Lung (tissue), 12 donors: ENCODE results near the gene BTN3A1. TPM values are rescaled to one million over a fixed set of nuclear protein-coding genes. Genes with fewer than 3 reads are reported as not detected.

Source experiments
- ATAC-seq: fragments of 200-7000 bp; cut with Tn5 transposase; one replicate; pipeline ENCODE4 v1.9.1; 2020; ENCODE audit warnings: moderate number of reproducible peaks; ENCODE audit not compliant: insufficient read depth, low FRiP score
- DNase-seq, 3 donors: peaks; one replicate each; pipeline ENCODE4 v3.0.0-alpha.2; 2013 to 2017
- H3K27ac ChIP-seq, 2 donors: one replicate each; pipeline ENCODE4 v1.5.1; 2013; ENCODE audit warnings: mild to moderate bottlenecking in 2 of 2, moderate library complexity in 2 of 2, control low read depth in 1 of 2, inconsistent platforms in 1 of 2, low read depth in 1 of 2, low read length in 1 of 2
- H3K27me3 ChIP-seq, 3 donors: one replicate each; pipeline ENCODE4 v1.5.1; 2013; ENCODE audit warnings: low read length in 2 of 3; ENCODE audit not compliant: control insufficient read depth in 3 of 3, insufficient read depth in 3 of 3
- H3K36me3 ChIP-seq, 4 donors: one replicate each; pipeline ENCODE4 v1.5.1; 2013; ENCODE audit warnings: low read length in 4 of 4, mild to moderate bottlenecking in 1 of 4, moderate library complexity in 1 of 4; ENCODE audit not compliant: control insufficient read depth in 4 of 4, insufficient read depth in 4 of 4
- H3K4me1 ChIP-seq, 5 donors: one replicate each; pipeline ENCODE4 v1.5.1; 2013; ENCODE audit warnings: low read length in 5 of 5, mild to moderate bottlenecking in 2 of 5, moderate library complexity in 1 of 5; ENCODE audit not compliant: control insufficient read depth in 5 of 5, insufficient read depth in 5 of 5
- H3K4me3 ChIP-seq: one replicate; pipeline ENCODE4 v1.5.1; 2013; ENCODE audit warnings: mild to moderate bottlenecking, control low read depth, moderate library complexity
- H3K9ac ChIP-seq, 2 donors: one replicate each; pipeline ENCODE4 v1.5.1; 2013; ENCODE audit warnings: low read length in 2 of 2, control low read depth in 1 of 2; ENCODE audit not compliant: insufficient read depth in 1 of 2
- H3K9me3 ChIP-seq, 4 donors: one replicate each; pipeline ENCODE4 v1.5.1; 2013; ENCODE audit warnings: low read length in 3 of 4, mild to moderate bottlenecking in 1 of 4, moderate library complexity in 1 of 4; ENCODE audit not compliant: control insufficient read depth in 4 of 4, insufficient read depth in 3 of 4
- CTCF ChIP-seq: IDR thresholded peaks from 2 replicates; pipeline ENCODE4 v1.5.1; 2012; ENCODE audit warnings: mild to moderate bottlenecking; ENCODE audit errors: control extremely low read depth, extremely low read depth
- WGBS, 2 donors: extraction: QIAGEN DNeasy Blood & Tissue Kit; methylation state at CpG; one replicate each; pipeline ENCODE4 v1.1.7; 2013; 5-methylcytosine and 5-hydroxymethylcytosine counted together
- polyA plus RNA-seq, 2 donors: library from polyadenylated mRNA; stranded (reverse); fragments of 200-250 nt; gene quantifications; one replicate each; pipeline ENCODE4 v1.2.1, GENCODE V29; 2013
- total RNA-seq, 2 donors: library from RNA; depleted of rRNA in 1 of 2; stranded (reverse); fragments of >200 nt in 1 of 2; gene quantifications; one replicate each; pipeline ENCODE4 v1.2.1, GENCODE V29; 2014 to 2021
- donor health status: control.
- donor health status: control.
- donor health status: Bipolar disorder and iron deficiency.
- donor health status: healthy.
- donor health status: DM: yes; HTN: yes; CAD: no.

The BTN3A1 gene
- total and polyA plus RNA-seq, 4 donors, result 14.4 to 60.1 (median 22.5) TPM

- H3K9ac ChIP-seq, result no peak overlapping the region
- H3K36me3 ChIP-seq, result peaks cover 0 to 5% (median 2%) of the 10 kb centered on the region in 4 donors
- no peak overlapping the region for H3K27ac ChIP-seq
- WGBS, 2 donors, result 32 to 69% methylated on average over 2 of the region's 2 CpGs
- ATAC-seq (no peak), DNase-seq (no peak)
- H3K9me3 ChIP-seq, result no peaks in the 10 kb centered on the region
- peaks cover 0 to 15% (median 3%) of the 10 kb centered on the region in 5 donors for H3K4me1 ChIP-seq
- TF ChIP-seq CTCF, result no peak
- no peak overlapping the region for H3K4me3 ChIP-seq
- H3K27me3 ChIP-seq, result no peaks in the 10 kb centered on the region
These were observed 1.4 kb upstream of the BTN3A1 start for GRCh38 chr6:26400626-26401025.

- peak overlapping the region in 1 of 2 donors; percentile 39 for H3K27ac ChIP-seq
These were observed 587 bp upstream of the BTN3A1 start for GRCh38 chr6:26401389-26401986.

GRCh38 chr6:26403893-26404292 is 1.8 kb downstream of the BTN3A1 start:
- no peak for ATAC-seq
- H3K4me3 ChIP-seq, result no peak overlapping the region
- H3K4me1 ChIP-seq, result peaks cover 0 to 15% (median 3%) of the 10 kb centered on the region in 5 donors
- no peak overlapping the region for H3K9ac ChIP-seq
- peak in 2 of 3 donors; percentile 31 to 57 for DNase-seq
- H3K36me3 ChIP-seq, result peaks cover 0 to 18% (median 15%) of the 10 kb centered on the region in 4 donors
- WGBS, 2 donors, result 53 to 62% methylated on average over 3 of the region's 3 CpGs
- H3K9me3 ChIP-seq, result no peaks in the 10 kb centered on the region
- H3K27me3 ChIP-seq, result no peaks in the 10 kb centered on the region
- H3K27ac ChIP-seq, result no peak overlapping the region
- TF ChIP-seq CTCF, result no peak

More at GRCh38 chr6:26401389-26401986, 587 bp upstream of the BTN3A1 start:
- no peak overlapping the region for H3K4me3 ChIP-seq
- H3K36me3 ChIP-seq, result peaks cover 0 to 7% (median 4%) of the 10 kb centered on the region in 4 donors
- 37 to 56% methylated on average over 7 of the region's 7 CpGs for WGBS, 2 donors
- H3K27me3 ChIP-seq, result no peaks in the 10 kb centered on the region
- peaks cover 0 to 15% (median 3%) of the 10 kb centered on the region in 5 donors for H3K4me1 ChIP-seq
- ATAC-seq (no peak), DNase-seq (no peak)
- peak overlapping the region in 1 of 2 donors; percentile 100 for H3K9ac ChIP-seq
- H3K9me3 ChIP-seq, result no peaks in the 10 kb centered on the region
- no peak for TF ChIP-seq CTCF

- no peaks in the 10 kb centered on the region for H3K9me3 ChIP-seq
- H3K27me3 ChIP-seq, result no peaks in the 10 kb centered on the region
- 62 to 75% methylated on average over 3 of the region's 3 CpGs for whole genome bisulfite sequencing, 2 donors
- peaks cover 2 to 21% (median 18%) of the 10 kb centered on the region in 4 donors for H3K36me3 ChIP-seq
- no peak overlapping the region for H3K9ac ChIP-seq
- H3K27ac ChIP-seq, result no peak overlapping the region
- TF ChIP-seq CTCF, result no peak
- DNase-seq (no peak), ATAC-seq (no peak)
- H3K4me3 ChIP-seq, result no peak overlapping the region
- H3K4me1 ChIP-seq, result peaks cover 0 to 15% (median 3%) of the 10 kb centered on the region in 5 donors
These were observed 2.5 kb downstream of the BTN3A1 start for GRCh38 chr6:26404546-26404945.
